Measurements from ENCODE around the gene CBX5.

Gene CBX5

DNA sequence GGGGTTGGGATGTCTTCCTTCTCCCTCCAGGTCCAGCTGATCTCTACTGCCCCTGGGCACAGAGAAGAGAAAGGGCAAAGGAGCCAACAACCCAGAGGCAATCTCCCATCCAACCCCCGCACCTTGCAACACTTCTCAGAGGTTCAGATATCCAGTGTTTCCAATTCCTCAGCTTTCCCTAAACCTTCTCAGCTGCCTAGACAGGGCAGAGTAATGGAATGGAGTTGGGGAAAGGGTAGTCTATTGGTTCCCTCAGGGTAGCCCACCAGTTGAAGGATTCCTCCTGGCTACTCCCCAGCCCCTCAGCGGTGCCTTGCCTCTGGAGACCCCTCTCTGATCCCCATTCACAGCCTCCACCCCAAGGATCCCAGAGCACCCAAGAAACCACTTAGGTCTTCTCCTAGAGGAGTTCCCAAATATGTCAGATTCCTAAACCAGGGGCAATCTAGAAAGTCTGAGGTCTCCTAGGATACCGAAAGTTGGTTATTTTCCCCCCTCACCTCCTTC lies 20.4 kb upstream of the CBX5 start:
- Mint-ChIP-seq H3K4me3 (peak overlapping the region; percentile 26), H3K36me3 (ENCODE audit: low read depth) (no peaks in the 10 kb centered on the region), H3K27me3 (peaks cover 58% of the 10 kb centered on the region), H3K4me1 (ENCODE audit: low read depth) (peaks cover 35% of the 10 kb centered on the region), H3K27ac (no peak overlapping the region), H3K9me3 (no peaks in the 10 kb centered on the region)

DNA sequence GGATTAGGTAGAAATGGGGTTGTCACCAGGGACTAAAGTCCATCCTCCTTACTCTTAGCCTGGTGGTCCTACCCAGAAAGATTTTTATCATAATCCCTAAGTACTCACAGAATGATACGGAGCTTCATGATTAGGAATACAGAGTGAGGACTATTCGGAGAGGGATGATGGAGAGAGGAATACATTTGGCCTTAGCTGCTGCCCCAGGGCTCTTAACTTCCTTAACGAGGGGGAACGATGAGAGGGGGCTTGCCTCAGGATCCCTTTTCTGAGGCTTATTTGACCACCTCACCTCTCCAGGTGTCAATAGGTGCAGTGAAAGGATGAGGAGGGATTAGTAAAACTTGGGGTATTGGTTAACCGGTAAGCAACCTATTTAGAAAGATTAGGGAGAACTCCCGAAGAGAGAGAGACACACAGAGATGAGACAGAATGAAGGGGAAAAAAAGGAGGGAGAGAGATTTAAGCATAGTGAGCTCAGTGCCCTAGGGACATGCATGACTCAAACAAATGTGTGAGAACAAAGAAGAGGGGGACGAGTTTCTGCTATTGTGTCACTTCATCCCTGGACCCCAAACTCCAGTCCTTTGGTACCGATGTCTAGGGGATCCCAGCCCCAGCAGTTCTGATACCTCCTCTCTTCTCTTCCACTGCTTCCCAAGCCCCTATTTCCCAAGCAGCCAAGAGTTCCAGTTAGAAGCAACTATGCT lies 19.7 kb upstream of the CBX5 start:
- Mint-ChIP-seq H3K36me3 (ENCODE audit: low read depth) (no peaks in the 10 kb centered on the region), H3K27me3 (peaks cover 57% of the 10 kb centered on the region), H3K4me1 (ENCODE audit: low read depth) (peaks cover 33% of the 10 kb centered on the region), H3K27ac (no peak overlapping the region), H3K4me3 (peak overlapping the region; percentile 26), H3K9me3 (no peaks in the 10 kb centered on the region)

DNA sequence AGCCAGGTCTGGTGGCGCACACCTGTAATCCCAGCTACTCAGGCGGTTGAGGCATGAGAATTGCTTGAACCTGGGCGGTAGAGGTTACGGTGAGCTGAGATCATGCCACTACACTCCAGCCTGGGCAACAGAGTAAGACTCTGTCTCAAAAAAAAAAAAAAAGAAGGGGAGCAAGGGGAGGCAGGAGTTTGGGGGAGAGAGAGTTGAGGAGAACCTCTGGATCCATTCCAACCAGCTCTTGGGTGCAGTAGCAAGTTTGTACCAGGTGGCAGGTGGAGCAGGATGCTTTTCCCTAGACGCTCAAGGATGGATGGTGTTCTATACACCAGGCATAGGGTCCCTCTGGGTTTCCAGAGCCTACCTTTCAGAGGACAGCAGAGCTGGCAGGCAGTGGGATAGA lies 19.0 kb upstream of the CBX5 start:
- Mint-ChIP-seq H3K36me3 (ENCODE audit: low read depth) (no peaks in the 10 kb centered on the region), H3K27ac (no peak overlapping the region), H3K27me3 (peaks cover 49% of the 10 kb centered on the region), H3K9me3 (no peaks in the 10 kb centered on the region), H3K4me3 (no peak overlapping the region), H3K4me1 (ENCODE audit: low read depth) (peaks cover 27% of the 10 kb centered on the region)

DNA sequence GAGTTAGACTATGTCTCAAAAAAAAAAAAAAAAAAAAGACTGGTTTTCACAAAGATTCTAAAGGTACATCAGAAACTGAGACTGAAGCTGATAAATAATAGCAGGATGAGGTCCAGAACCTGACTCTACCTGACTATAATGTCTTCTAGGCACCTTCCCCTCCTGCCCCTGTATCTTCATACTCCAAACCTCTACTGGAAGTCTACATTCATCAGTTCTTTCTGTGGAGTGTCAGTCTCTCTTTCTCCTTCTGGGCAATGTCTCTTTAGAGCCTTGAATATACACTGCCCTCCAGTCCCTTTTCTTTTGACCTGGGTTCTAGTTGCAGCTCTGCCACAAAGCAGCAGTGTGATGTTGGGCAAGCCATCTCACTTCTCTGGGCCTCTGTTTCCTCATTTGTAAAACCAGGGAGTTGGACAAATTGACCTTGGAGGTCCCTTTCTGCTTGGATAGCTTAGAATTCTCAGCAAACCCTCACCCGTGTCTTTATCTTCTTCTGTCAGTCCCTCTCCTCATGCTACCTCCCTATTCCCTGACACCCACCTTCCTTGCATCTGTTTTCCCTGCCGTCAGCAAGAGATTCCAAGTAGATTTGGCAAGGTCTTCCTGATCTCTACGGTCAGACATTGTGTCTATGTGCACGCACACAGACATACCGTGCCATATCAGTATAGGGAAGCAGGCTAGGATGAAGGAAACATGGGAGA lies 16.6 kb upstream of the CBX5 start:
- H3K27ac Mint-ChIP-seq = no peak overlapping the region
- no peak overlapping the region for H3K4me3 Mint-ChIP-seq
- H3K9me3 Mint-ChIP-seq = no peaks in the 10 kb centered on the region
- no peaks in the 10 kb centered on the region for H3K36me3 Mint-ChIP-seq (ENCODE audit: low read depth)
- peaks cover 18% of the 10 kb centered on the region for H3K4me1 Mint-ChIP-seq (ENCODE audit: low read depth)
- peaks cover 29% of the 10 kb centered on the region for H3K27me3 Mint-ChIP-seq

GRCh38 chr12:54294953-54295566 lies 15.1 kb upstream of the CBX5 start:
- Mint-ChIP-seq H3K9me3 (no peaks in the 10 kb centered on the region), H3K4me3 (no peak overlapping the region), H3K27me3 (peaks cover 19% of the 10 kb centered on the region), H3K4me1 (ENCODE audit: low read depth) (peaks cover 8% of the 10 kb centered on the region), H3K36me3 (ENCODE audit: low read depth) (no peaks in the 10 kb centered on the region), H3K27ac (no peak overlapping the region)

DNA sequence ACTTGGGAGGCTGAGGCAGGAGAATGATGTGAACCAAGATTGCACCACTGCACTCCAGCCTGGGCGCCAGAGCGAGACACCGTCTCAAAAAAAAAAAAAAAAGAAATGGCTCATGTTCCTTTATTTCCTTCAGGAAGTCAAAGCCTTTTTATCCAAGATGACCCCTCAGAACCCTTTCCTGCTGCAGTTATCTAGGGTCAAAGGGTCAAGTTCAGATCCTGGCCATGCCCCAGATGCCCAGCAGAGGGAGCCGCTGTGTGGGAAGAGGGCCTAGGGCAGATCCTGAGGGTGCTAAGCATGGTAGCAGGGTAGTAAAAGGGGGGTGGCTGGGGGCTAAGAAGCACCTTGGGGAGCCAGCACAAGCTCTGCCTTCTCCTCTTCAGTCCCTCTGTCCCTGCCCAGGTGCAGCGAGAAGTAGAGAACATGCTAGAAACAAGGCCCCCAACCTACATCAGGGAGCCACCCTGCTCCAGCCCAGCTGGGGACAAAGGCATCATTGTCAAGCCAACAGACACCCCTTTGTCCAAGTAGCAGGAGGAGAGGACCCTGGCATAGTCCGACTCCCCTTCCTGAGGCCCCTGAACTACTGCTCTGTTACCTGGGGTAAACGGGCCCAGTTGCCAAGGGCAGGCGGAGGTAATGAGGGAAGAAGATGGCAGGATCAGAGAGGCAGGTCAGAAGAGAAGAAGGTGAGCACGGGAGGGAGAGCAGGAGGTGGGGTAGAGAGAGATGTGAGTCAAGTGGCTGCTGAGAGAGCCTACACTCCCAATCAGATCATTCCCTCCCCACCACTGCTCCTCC lies 14.4 kb upstream of the CBX5 start:
- H3K27ac Mint-ChIP-seq = no peak overlapping the region
- no peak overlapping the region for H3K4me3 Mint-ChIP-seq
- peaks cover 12% of the 10 kb centered on the region for H3K27me3 Mint-ChIP-seq
- H3K4me1 Mint-ChIP-seq (ENCODE audit: low read depth) = peaks cover 6% of the 10 kb centered on the region
- H3K36me3 Mint-ChIP-seq (ENCODE audit: low read depth) = no peaks in the 10 kb centered on the region
- no peaks in the 10 kb centered on the region for H3K9me3 Mint-ChIP-seq

DNA sequence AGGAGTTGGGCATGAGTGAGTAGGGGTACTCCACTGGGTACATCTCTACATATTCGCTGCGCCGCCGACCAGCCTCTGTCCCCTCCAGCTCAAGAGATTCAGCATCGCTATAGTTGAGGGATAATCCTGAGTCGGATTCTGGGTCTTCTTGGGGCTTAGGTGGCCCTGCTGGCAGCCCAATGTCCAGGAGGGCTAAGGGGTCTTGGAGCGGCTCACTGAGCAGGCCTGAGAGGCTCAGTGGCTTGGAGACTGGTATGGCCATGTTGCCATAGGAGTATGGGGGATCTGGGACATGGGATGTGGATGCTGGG lies 13.0 kb upstream of the CBX5 start:
- Mint-ChIP-seq H3K4me1 (ENCODE audit: low read depth) (peaks cover 3% of the 10 kb centered on the region), H3K4me3 (no peak overlapping the region), H3K36me3 (ENCODE audit: low read depth) (no peaks in the 10 kb centered on the region), H3K9me3 (no peaks in the 10 kb centered on the region), H3K27ac (no peak overlapping the region), H3K27me3 (peaks cover 2% of the 10 kb centered on the region)

DNA sequence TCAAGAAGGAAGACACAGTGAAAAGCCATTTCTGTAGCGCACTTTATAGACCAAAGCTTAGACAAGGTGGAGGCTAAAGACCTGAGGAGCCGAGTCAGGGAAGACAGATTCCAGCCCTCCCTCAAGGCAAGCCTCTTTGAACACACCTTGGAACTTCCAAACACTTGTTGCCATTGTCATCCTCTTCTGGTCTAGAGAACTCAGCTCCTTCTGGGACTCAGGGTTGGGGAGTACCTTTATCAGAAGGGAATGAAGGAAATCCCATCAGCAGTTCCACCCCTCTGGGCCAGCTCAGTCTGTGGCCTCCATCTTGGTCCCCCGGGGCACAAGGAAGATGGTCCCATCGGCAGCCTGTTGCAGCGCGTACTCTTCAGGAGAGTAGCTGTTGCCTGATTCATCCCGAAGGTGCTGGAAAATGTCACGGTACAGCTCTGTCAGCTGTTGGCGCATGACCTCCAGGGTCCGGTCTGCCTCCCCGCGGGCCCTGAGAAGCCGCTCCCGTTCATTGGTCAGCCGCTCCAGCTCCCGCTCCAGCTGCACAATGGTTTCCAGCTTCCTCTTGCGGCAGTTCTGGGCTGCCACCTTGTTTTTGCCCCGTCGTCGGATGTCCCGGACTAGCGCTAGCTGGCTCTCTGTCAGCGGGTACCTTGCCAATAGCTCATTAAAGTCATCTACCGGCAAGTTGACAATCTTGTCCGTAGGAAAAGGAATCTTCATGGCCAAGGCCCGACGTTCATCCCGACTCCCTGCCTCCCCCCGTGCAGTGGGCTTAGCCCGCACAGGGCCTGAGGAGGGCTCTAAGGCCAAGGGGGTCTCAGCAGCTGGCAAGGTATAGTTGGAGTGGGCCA lies 12.4 kb upstream of the CBX5 start:
- Mint-ChIP-seq H3K4me1 (ENCODE audit: low read depth) (no peaks in the 10 kb centered on the region), H3K27ac (no peak overlapping the region), H3K27me3 (no peaks in the 10 kb centered on the region), H3K36me3 (ENCODE audit: low read depth) (no peaks in the 10 kb centered on the region), H3K9me3 (no peaks in the 10 kb centered on the region), H3K4me3 (no peak overlapping the region)

DNA sequence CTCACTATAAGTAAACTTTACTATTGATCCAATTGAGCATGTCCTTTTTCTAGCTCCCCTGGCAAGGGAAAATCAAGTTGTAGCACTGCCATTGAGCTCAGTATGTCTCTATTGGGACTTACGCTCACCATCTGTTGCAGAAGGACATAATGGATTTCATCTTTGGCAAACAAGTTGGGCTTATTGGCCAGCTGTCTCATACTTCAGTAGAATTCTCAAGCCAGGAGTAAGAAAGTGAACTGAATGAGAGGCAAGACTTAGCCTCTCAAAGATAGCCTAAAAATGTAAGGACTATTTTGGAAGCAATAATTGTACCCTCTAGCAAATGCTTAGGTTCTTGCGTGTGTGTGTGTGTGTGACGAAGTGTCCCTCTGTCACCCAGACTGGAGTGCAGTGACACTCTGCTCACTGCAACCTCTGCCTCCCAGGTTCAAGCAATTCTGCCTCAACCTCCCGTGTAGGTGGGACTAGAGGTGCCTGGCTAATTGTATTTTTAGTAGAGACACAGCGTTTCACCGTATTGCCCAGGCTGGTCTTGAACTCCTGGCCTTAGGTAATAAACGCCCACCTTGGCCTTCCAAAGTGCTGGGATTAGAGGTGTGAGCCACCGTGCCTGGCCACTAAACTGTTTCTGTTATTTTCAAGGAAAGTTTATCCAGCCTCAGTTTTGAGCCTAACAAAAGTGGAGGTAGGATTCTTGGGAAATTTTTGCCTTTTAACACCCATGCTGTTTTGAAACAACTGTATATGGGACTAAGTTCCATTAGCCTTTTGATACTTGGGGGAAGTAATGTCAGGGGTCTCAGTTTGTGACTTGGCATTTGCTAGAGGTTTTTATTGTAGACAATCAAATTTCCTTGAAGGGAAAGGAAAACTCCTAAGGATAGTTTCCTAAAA lies 7.6 kb upstream of the CBX5 start:
- no peak overlapping the region for H3K4me3 Mint-ChIP-seq
- H3K27ac Mint-ChIP-seq = peak overlapping the region; percentile 3
- H3K9me3 Mint-ChIP-seq = no peaks in the 10 kb centered on the region
- H3K4me1 Mint-ChIP-seq (ENCODE audit: low read depth) = peaks cover 43% of the 10 kb centered on the region
- H3K27me3 Mint-ChIP-seq = no peaks in the 10 kb centered on the region
- no peaks in the 10 kb centered on the region for H3K36me3 Mint-ChIP-seq (ENCODE audit: low read depth)

GRCh38 chr12:54286042-54287030 lies 6.4 kb upstream of the CBX5 start:
- Mint-ChIP-seq H3K9me3 (no peaks in the 10 kb centered on the region), H3K4me3 (no peak overlapping the region), H3K4me1 (ENCODE audit: low read depth) (peaks cover 54% of the 10 kb centered on the region)

DNA sequence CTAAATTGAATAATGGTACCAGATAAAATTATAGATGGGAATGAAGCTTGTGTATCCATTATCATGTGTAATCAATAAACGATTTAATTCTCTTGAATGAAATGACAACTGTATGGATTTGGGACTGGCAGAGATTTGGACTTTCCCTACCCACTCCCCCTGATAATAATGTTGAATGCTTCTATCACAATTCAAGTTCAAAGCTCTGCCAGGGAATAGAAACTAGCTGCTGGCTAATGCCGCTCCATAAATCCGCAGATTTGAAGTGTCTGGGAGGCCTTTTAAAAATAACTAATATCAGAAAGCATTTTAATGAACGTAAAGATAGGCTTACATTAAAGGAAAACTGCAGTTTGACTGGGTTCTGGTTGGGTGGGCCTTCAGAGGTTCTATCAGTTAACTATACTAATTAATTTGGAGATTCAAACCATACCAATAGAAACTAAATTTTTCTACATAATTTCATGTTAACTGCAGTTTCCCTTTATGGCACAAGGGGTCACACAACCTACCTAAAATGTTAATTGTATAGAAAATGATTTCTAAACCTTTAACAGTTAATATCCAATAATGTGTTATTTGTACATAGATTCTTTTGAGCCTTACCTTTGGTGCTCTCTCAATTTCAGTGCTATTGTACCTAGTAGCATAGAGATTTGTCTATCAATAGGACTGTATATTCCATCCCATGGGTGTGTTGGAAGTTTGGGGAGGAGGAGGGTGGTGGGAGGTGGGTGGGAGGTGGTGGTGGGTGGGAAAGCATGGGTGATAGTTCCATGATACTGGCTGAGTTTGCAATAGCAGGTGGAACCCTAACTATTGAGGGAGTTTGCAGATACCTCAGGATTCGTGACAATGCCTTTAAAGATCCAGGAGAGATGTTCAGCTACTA lies 5.5 kb upstream of the CBX5 start:
- H3K27me3 Mint-ChIP-seq = no peaks in the 10 kb centered on the region
- H3K36me3 Mint-ChIP-seq (ENCODE audit: low read depth) = no peaks in the 10 kb centered on the region
- H3K4me1 Mint-ChIP-seq (ENCODE audit: low read depth) = peaks cover 55% of the 10 kb centered on the region
- H3K27ac Mint-ChIP-seq = peak overlapping the region; percentile 76
- H3K9me3 Mint-ChIP-seq = no peaks in the 10 kb centered on the region
- no peak overlapping the region for H3K4me3 Mint-ChIP-seq

More at GRCh38 chr12:54286042-54287030, 6.4 kb upstream of the CBX5 start:
- Mint-ChIP-seq H3K27me3 (no peaks in the 10 kb centered on the region), H3K27ac (peak overlapping the region; percentile 74), H3K36me3 (ENCODE audit: low read depth) (no peaks in the 10 kb centered on the region)

Data from stimulated activated naive CD8-positive, alpha-beta T cell treated with anti-CD3 and anti-CD28 coated beads, Interleukin-15, Interleukin-2, amounts not matched to agents 100 ng/mL and 50 ng/mL, for 24 hours (primary cell).